Purkinje cell (primary cell): ENCODE data around the gene PFDN5. TPM values are rescaled to one million over a fixed set of nuclear protein-coding genes. Genes with fewer than 3 reads are reported as not detected.

ENCODE experiments used
- polyA plus RNA-seq: library from polyadenylated mRNA; unstranded; fragments of >200 nt; fragmentation: Nextera tagmentation; gene quantifications from 2 replicates; pipeline ENCODE4 v1.2.1, GENCODE V29; 2014

PFDN5 gene
- polyA plus RNA-seq: 1,122 and 1,202 TPM in 2 replicates

DNA sequence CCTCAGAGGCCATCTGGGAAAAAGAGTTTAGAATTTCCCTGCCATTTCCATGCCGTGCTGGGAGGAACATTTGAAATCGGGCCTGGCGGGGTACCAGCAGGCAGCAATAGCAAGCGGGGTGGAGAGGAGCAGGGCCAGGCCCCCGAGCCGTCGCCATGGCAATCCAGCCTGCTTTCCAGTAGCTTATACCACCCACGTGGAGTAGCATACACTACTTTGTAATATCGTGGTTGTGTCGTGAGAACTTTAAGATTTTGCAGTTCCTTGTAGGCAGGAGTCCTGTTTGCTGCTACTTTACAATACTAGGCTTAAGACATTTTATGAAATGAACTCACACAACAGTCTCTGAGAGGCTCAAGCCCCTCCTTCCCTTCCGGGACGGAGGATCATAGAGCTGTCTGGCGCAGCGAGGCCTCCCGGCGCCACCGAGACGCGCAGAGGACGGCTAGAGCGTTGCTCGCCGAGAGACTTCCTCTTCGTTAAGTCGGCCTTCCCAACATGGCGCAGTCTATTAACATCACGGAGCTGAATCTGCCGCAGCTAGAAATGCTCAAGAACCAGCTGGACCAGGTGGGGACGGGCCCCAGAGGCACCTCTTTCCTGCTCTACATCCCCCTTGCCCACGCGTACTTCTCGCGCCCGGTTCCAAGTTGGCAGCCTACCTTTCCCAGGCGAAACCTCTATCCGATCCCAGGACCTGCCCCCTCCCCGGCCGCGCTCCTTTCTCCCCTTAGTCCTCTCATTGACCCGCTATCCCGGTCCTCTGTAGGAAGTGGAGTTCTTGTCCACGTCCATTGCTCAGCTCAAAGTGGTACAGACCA is at the start of gene PFDN5:
PFDN5 (plus strand) TSS at position 473 of the 821 bp plus-strand sequence; CDS start at position 499, 26 bp downstream.

DNA sequence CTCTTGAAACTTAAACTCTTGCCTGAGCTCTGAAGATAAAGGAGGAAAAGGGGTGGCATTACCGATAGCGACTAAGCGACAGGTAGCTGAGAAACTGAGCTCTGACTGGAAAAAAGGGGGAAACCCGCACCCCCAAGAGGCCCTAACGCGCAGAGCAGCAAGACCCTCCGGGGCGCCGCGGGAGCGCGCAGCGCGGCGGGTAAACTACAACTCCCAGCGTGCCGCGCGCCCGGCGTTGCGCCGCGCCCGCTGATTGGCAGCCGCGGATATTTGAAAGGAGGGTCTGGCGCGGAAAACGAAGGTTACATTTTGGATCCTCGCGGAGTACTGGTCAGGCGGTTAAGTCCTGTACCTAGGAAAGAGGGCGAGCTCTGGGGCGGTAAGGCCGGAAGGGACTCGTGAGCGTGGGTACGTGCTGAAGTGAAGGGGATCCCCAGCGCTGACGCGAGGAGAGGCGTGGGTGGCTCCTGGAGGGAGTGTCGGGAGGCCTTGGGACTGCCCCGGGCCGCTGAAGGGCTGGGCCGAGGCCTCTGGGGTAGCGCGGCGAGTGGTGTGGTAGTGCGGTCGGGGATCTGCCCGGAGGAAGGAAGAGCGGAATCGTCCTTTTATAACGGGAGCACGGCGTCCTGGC is 27.2 kb upstream of the PFDN5 start, which contains the start of gene ESPL1:
ESPL1 (plus strand) TSS at position 301 of the 631 bp plus-strand sequence. CDS start 468 bp downstream, outside the sequence.

GRCh38 chr12:53299454-53300180 is 4.3 kb downstream of the PFDN5 start, which contains the start of gene MYG1:
MYG1 (plus strand) TSS chr12:53299695; CDS start chr12:53299738, 43 bp downstream.

DNA sequence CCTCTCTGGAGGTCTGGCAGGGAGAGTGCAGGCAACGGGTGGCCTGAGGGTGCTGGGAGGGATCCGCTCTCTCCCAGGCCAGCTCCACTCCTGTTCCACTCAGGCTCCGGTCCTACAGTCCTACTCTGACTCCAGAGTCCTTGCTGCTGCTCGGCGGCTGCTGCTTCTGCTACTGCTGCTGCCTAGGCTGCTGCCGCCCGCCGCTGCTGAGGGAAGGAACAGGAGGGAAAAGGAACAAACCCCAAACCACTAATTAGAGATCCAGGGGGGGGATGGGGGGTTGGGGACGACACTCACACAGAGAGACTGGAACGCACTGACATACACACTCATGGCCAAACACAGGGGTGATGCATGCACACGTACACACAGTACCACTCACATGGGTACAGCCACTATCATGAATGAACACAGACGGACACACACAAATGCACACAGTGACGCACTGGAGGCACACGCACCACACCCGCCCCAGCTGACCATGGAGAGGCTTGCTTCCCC is 40.9 kb downstream of the PFDN5 start, which contains the start of gene SP7:
SP7 (minus strand) TSS at position 174 of the 501 bp plus-strand sequence. CDS start 708 bp downstream, outside the sequence.

Other genes starting within 250 kb of the PFDN5 start
- 1.1 TPM in 1 of 2 replicates, not detected in the other for gene TNS2, start 245.5 kb upstream of the PFDN5 start, polyA plus RNA-seq
- gene SPRYD3, start 216.2 kb upstream of the PFDN5 start, polyA plus RNA-seq: 25.0 and 26.0 TPM in 2 replicates
- 17.2 and 27.8 TPM in 2 replicates for gene IGFBP6, start 197.9 kb upstream of the PFDN5 start, polyA plus RNA-seq
- not detected in 2 replicates for gene SOAT2, start 192.1 kb upstream of the PFDN5 start, polyA plus RNA-seq
- gene ZNF740, start 114.8 kb upstream of the PFDN5 start, polyA plus RNA-seq: 1.6 and 2.4 TPM in 2 replicates
- gene CSAD, start 114.6 kb upstream of the PFDN5 start, polyA plus RNA-seq: 23.6 and 24.3 TPM in 2 replicates
- not detected in 2 replicates for gene ITGB7, start 88.3 kb upstream of the PFDN5 start, polyA plus RNA-seq
- gene RARG, start 63.3 kb upstream of the PFDN5 start, polyA plus RNA-seq: 0.32 and 0.74 TPM in 2 replicates
- gene ESPL1, start 27.2 kb upstream of the PFDN5 start, polyA plus RNA-seq: not detected in 2 replicates
- 60.1 and 92.0 TPM in 2 replicates for gene MYG1, start 4.2 kb downstream of the PFDN5 start, polyA plus RNA-seq
- 6.3 and 19.0 TPM in 2 replicates for gene AAAS, start 26.1 kb downstream of the PFDN5 start, polyA plus RNA-seq
- gene SP7, start 40.8 kb downstream of the PFDN5 start, polyA plus RNA-seq: not detected in 2 replicates
- 1.1 and 2.2 TPM in 2 replicates for gene SP1, start 84.6 kb downstream of the PFDN5 start, polyA plus RNA-seq
- gene AMHR2, start 128.3 kb downstream of the PFDN5 start, polyA plus RNA-seq: not detected in 2 replicates
- gene PRR13, start 146.2 kb downstream of the PFDN5 start, polyA plus RNA-seq: 89.8 and 98.6 TPM in 2 replicates
- gene PCBP2, start 156.6 kb downstream of the PFDN5 start, polyA plus RNA-seq: 111 and 125 TPM in 2 replicates
- gene MAP3K12, start 203.9 kb downstream of the PFDN5 start, polyA plus RNA-seq: 3.2 and 4.6 TPM in 2 replicates
- 4.4 and 5.7 TPM in 2 replicates for gene TARBP2, start 205.7 kb downstream of the PFDN5 start, polyA plus RNA-seq
- gene NPFF, start 211.9 kb downstream of the PFDN5 start, polyA plus RNA-seq: 0.91 TPM in 1 of 2 replicates, not detected in the other